K562 (cell line): ENCODE measurements around the gene ITPRIPL2. TPM values are rescaled to one million over a fixed set of nuclear protein-coding genes. Genes with fewer than 3 reads are reported as not detected.
A peak's percentile ranks its signal among the peaks of the same experiment; 100 is the strongest.

Experiments used
- CEBPB ChIP-seq: fragments of 450-650 bp; IDR thresholded peaks from 2 replicates; pipeline ENCODE4 v1.6.1; 2016; ENCODE audit warnings: missing genetic modification characterization, missing compliant biosample characterization
- DPF2 ChIP-seq: fragments of 450-650 bp; IDR thresholded peaks from 2 replicates; pipeline ENCODE4 v1.6.1; 2016
- EP400 ChIP-seq: fragments of 450-650 bp; IDR thresholded peaks from 2 replicates; pipeline ENCODE4 v1.6.1; 2017; ENCODE audit warnings: antibody characterized with exemption, mild to moderate bottlenecking, moderate library complexity
- FOSL1 ChIP-seq: fragments of 200-800 bp; sonication (Bioruptor generic); conservative IDR thresholded peaks from 2 replicates; pipeline ENCODE4 v1.6.1; 2016; ENCODE audit warnings: missing genetic modification characterization, missing compliant biosample characterization
- HNRNPL ChIP-seq: fragments of 200-400 bp; formaldehyde crosslinking; IDR thresholded peaks from 2 replicates; pipeline ENCODE4 v1.6.1; 2017; ENCODE audit warnings: low read depth, mild to moderate bottlenecking, low read length
- KAT2B ChIP-seq: IDR thresholded peaks from one replicate; pipeline ENCODE4 v1.6.1; 2012; ENCODE audit warnings: low read depth, mild to moderate bottlenecking, control low read depth, inconsistent platforms, low read length, moderate library complexity
- LEF1 ChIP-seq: fragments of 450-650 bp; IDR thresholded peaks from 2 replicates; pipeline ENCODE4 v1.6.1; 2016; ENCODE audit warnings: mild to moderate bottlenecking
- NFXL1 ChIP-seq: fragments of 450-650 bp; formaldehyde crosslinking; IDR thresholded peaks from 2 replicates; pipeline ENCODE4 v1.4.0; 2021; ENCODE audit warnings: mild to moderate bottlenecking
- NR2C2 ChIP-seq, 2 experiments: fragments of 200-800 bp in 1 of 2; sonication (Bioruptor generic) in 1 of 2; sonication (generic) in 1 of 2; formaldehyde crosslinking in 1 of 2; IDR thresholded peaks; 2 replicates each; pipeline versions ENCODE4 v1.6.1 to v1.8.0; 2016 to 2022; ENCODE audit warnings: mild to moderate bottlenecking in 1 of 2, missing compliant biosample characterization in 1 of 2, missing genetic modification characterization in 1 of 2, missing genetic modification reagents in 1 of 2
- PHF21A ChIP-seq: fragments of 450-650 bp; IDR thresholded peaks from 2 replicates; pipeline ENCODE4 v1.6.1; 2017; ENCODE audit warnings: low read depth, borderline replicate concordance
- PML ChIP-seq: IDR thresholded peaks from 2 replicates; pipeline ENCODE4 v1.6.1; 2012; ENCODE audit warnings: low read length, inconsistent platforms
- POLR2A ChIP-seq: fragments of 450-650 bp; conservative IDR thresholded peaks from 2 replicates; pipeline ENCODE4 v1.6.1; 2016
- PTTG1 ChIP-seq: fragments of 450-650 bp; IDR thresholded peaks from 2 replicates; pipeline ENCODE4 v1.6.1; 2016; ENCODE audit warnings: low read depth, mild to moderate bottlenecking, missing genetic modification characterization, missing compliant biosample characterization
- RBM15 ChIP-seq: fragments of 200-400 bp; formaldehyde crosslinking; IDR thresholded peaks from 2 replicates; pipeline ENCODE4 v1.6.1; 2018; ENCODE audit warnings: mild to moderate bottlenecking, low read length, moderate library complexity; ENCODE audit not compliant: insufficient read depth
- RCOR1 ChIP-seq, 2 experiments: IDR thresholded peaks; 2 replicates each; pipeline ENCODE4 v1.6.1; 2012; ENCODE audit warnings: low read depth in 2 of 2, low read length in 2 of 2, borderline replicate concordance in 1 of 2, improper control_type of control experiment in 1 of 2
- SAFB2 ChIP-seq: fragments of 200-400 bp; formaldehyde crosslinking; IDR thresholded peaks from 2 replicates; pipeline ENCODE4 v1.6.1; 2018; ENCODE audit warnings: borderline replicate concordance, low read length, low read depth, moderate library complexity; ENCODE audit not compliant: severe bottlenecking
- SNRNP70 ChIP-seq: fragments of 200-400 bp; formaldehyde crosslinking; optimal IDR thresholded peaks from 2 replicates; pipeline ENCODE3; 2017; ENCODE audit warnings: low read depth, low read length
- SPI1 ChIP-seq: IDR thresholded peaks from 2 replicates; pipeline ENCODE4 v1.6.1; 2011; ENCODE audit warnings: low read depth, low read length, control low read depth, borderline replicate concordance
- U2AF2 ChIP-seq: fragments of 200-400 bp; formaldehyde crosslinking; optimal IDR thresholded peaks from 2 replicates; pipeline ENCODE3; 2017; ENCODE audit warnings: low read depth, mild to moderate bottlenecking, low read length
- ZKSCAN1 ChIP-seq: fragments of 150-350 bp; IDR thresholded peaks from 2 replicates; pipeline ENCODE4 v1.6.1; 2016; ENCODE audit warnings: low read depth, low read length
- ZNF165 ChIP-seq: fragments of 250-450 bp; sonication (Bioruptor Pico); IDR thresholded peaks from 2 replicates; pipeline ENCODE4 v1.4.0; 2020; ENCODE audit warnings: borderline replicate concordance
- ZNF444 ChIP-seq: fragments of 250-450 bp; sonication (Bioruptor Pico); IDR thresholded peaks from 2 replicates; pipeline ENCODE4 v1.4.0; 2020; ENCODE audit warnings: mild to moderate bottlenecking, moderate library complexity
- ZNF766 ChIP-seq: fragments of 200-800 bp; sonication (Bioruptor generic); conservative IDR thresholded peaks from 2 replicates; pipeline ENCODE4 v1.6.1; 2016; ENCODE audit warnings: missing genetic modification characterization, missing compliant biosample characterization
- polyA plus RNA-seq, 8 experiments: library from polyadenylated mRNA; depleted of rRNA in 4 of 8; stranded (reverse) in 5 of 8; unstranded in 3 of 8; fragments of >200 nt; fragmentation: Nextera tagmentation in 2 of 8; fragmentation: Illumina TruSeq in 1 of 8; extraction: Ambion mirVana in 2 of 8; extraction: Trizol in 1 of 8; gene quantifications; 2 replicates each; pipeline versions ENCODE4 v1.2.1 to v1.2.3, GENCODE V29; 2011 to 2014; ENCODE audit warnings: inconsistent platforms in 1 of 8, missing spikeins in 1 of 8
- total RNA-seq, 7 experiments: library from RNA; depleted of rRNA in 6 of 7; stranded (reverse); fragments of >200 nt in 6 of 7; fragmentation: Illumina TruSeq in 2 of 7; extraction: Trizol in 2 of 7; gene quantifications; 2 replicates each; pipeline versions ENCODE4 v1.2.1 to v1.2.3, GENCODE V29; 2011 to 2021; ENCODE audit warnings: low replicate concordance in 1 of 7
- TF ChIP-seq, protein P1 (sequence below), 2 experiments: fragments of 450-650 bp in 1 of 2; sonication (generic) in 1 of 2; formaldehyde crosslinking; conservative IDR thresholded peaks; 2 replicates each; pipeline versions ENCODE4 v1.4.0 to v1.8.1; 2020 to 2022; ENCODE audit warnings: mild to moderate bottlenecking in 1 of 2, missing genetic modification reagents in 1 of 2
- TF ChIP-seq, protein P2 (sequence below): fragments of 250-450 bp; sonication (Bioruptor Pico); IDR thresholded peaks from 2 replicates; pipeline ENCODE4 v1.4.0; 2020
- TF ChIP-seq, protein P3 (sequence below), 2 experiments: fragments of 200-800 bp in 1 of 2; sonication (Bioruptor generic) in 1 of 2; sonication (generic) in 1 of 2; formaldehyde crosslinking in 1 of 2; IDR thresholded peaks in 1 of 2; conservative IDR thresholded peaks in 1 of 2; 2 replicates each; pipeline versions ENCODE4 v1.5.0 to v1.6.1; 2016 to 2020; ENCODE audit warnings: missing compliant biosample characterization in 1 of 2, missing genetic modification characterization in 1 of 2, missing genetic modification reagents in 1 of 2

ITPRIPL2 gene
- total and polyA plus RNA-seq, 9 of the 15 experiments (the other 6 are each of a cell fraction or from before 2014, with no cell fraction given): 0.04 to 2.2 (median 0.58) TPM

DNA sequence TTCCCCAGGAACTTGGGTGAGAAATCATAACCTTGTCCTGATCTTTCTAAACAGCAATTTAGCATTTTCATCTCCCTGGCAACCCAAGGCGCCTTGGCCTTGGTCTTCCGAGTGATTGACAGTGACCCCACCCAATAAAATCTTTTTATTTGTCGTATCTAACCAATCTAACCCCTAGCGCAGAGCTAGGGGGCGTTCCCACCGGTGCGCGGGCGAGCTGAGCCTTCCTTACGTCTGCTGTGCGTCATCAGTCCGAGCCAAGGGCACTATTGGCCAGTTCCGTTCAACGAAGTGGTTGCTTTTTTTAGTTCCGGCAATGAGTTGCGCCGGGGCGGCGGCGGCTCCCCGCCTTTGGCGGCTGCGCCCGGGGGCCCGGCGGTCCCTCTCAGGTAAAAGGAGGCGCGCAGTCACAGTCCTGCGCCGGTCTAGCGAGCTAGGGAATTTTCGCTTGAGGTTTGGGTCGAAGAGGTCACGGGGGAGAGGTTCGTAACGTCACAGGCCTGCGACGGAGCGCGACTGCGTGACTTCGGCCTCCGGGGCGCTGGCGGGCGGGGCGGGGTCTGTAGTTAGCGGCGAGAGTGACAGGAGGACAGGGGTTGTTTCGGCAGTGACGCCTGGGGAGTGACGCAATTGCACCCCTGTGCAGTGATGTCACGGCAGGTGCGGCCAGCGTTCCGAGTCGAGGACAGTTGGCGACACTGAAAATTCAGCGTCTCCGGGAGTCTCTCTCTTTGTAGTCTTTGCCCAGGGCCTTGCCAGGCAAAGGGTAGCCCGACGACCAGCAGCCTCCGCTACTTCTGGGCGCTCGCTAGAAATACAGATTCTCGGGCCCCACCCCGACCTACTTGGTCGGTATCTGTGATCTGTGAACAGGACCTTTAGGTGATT, 46.2 kb upstream of the ITPRIPL2 start, which contains the start of gene COQ7 (continued):
- TF ChIP-seq SAFB2 (no peak), PML (0 out of 2 replicates have a peak, but pooled peaks have one; percentile 63), FOSL1 (tag) (peak; percentile 52), KAT2B (no peak), ZNF766 (CRISPR knock-in tag) (peak; percentile 66; the same call in 1 of the 2 replicates), SNRNP70 (no peak), CEBPB (tag) (peak; percentile 97), ZKSCAN1 (peak; percentile 44; the same call in 1 of the 2 replicates), ZNF165 (CRISPR knock-in tag) (no peak), PTTG1 (tag) (no peak), EP400 (peak; percentile 91), RBM15 (no peak), PHF21A (no peak), U2AF2 (no peak), HNRNPL (no peak), NFXL1 (CRISPR knock-in tag) (no peak), SPI1 (peak; percentile 61; the same call in 1 of the 2 replicates), NR2C2 (CRISPR knock-in tag; IDR thresholded peaks at IDR 0.05) (peak; percentile 88), NR2C2 (tag; IDR thresholded peaks at IDR 0.05) (peak; percentile 98), LEF1 (no peak), DPF2 (0 out of 2 replicates have a peak, but pooled peaks have one; percentile 34), POLR2A (peak; percentile 88), RCOR1 (IDR thresholded peaks at IDR 0.05; ENCODE audit: borderline replicate concordance in 1 of 2, low read depth in 2 of 2, low read length in 2 of 2) (peak in 1 of 2 experiments; percentile 45; a peak in 2 of 4 replicates), ZNF444 (CRISPR knock-in tag) (no peak)
- TF ChIP-seq, protein P1, sequence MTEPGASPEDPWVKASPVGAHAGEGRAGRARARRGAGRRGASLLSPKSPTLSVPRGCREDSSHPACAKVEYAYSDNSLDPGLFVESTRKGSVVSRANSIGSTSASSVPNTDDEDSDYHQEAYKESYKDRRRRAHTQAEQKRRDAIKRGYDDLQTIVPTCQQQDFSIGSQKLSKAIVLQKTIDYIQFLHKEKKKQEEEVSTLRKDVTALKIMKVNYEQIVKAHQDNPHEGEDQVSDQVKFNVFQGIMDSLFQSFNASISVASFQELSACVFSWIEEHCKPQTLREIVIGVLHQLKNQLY (CRISPR knock-in tag; conservative IDR thresholded peaks at IDR 0.05): no peak
- TF ChIP-seq, protein P2, sequence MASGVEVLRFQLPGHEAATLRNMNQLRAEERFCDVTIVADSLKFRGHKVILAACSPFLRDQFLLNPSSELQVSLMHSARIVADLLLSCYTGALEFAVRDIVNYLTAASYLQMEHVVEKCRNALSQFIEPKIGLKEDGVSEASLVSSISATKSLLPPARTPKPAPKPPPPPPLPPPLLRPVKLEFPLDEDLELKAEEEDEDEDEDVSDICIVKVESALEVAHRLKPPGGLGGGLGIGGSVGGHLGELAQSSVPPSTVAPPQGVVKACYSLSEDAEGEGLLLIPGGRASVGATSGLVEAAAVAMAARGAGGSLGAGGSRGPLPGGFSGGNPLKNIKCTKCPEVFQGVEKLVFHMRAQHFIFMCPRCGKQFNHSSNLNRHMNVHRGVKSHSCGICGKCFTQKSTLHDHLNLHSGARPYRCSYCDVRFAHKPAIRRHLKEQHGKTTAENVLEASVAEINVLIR (CRISPR knock-in tag): peak; percentile 95
- TF ChIP-seq, protein P3, sequence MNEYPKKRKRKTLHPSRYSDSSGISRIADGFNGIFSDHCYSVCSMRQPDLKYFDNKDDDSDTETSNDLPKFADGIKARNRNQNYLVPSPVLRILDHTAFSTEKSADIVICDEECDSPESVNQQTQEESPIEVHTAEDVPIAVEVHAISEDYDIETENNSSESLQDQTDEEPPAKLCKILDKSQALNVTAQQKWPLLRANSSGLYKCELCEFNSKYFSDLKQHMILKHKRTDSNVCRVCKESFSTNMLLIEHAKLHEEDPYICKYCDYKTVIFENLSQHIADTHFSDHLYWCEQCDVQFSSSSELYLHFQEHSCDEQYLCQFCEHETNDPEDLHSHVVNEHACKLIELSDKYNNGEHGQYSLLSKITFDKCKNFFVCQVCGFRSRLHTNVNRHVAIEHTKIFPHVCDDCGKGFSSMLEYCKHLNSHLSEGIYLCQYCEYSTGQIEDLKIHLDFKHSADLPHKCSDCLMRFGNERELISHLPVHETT (CRISPR knock-in tag; conservative IDR thresholded peaks at IDR 0.05 in 1 of 2, IDR thresholded peaks at IDR 0.05 in 1 of 2): peak in 1 of 2 experiments; percentile 71; a peak in 1 of 4 replicates
